ENCODE measurements around the gene SNX5. TPM values are rescaled to one million over a fixed set of nuclear protein-coding genes. Genes with fewer than 3 reads are reported as not detected.

Gene SNX5
- total RNA-seq, 1 donor from 2014 or later, result 64.5 TPM

DNA sequence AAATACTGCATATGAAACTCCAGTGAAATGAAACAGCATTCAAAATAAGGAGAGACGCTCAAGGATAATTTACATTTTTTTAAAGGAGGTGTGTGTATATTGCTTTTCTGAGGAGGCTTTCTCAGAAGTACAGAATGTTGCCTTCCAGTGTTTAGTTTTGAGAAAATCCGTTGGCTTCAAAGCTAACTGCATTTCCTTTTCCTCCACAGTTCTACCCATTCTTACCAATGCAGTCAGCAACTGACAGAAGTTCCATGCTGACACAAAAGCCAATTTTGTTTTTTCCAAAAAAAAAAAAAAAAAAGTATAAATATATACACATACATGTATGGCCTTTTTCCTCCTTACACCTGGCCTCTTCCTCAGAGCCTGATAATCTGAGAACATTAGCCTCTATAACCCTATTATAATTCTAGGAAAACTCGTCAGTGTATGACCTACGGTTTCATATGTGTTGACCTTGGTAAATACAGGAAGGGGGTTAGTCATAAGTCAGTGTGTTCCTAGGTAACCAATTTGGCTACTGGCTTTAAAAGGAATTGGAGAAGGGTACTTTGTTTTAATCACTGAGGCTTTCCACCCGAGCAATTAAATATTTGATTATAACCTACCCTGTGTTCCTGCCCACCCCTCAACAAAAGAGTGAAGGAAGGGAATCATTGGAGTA, 24.4 kb upstream of the SNX5 start:
- no peak for DNase-seq (ENCODE audit: low spot score)

DNA sequence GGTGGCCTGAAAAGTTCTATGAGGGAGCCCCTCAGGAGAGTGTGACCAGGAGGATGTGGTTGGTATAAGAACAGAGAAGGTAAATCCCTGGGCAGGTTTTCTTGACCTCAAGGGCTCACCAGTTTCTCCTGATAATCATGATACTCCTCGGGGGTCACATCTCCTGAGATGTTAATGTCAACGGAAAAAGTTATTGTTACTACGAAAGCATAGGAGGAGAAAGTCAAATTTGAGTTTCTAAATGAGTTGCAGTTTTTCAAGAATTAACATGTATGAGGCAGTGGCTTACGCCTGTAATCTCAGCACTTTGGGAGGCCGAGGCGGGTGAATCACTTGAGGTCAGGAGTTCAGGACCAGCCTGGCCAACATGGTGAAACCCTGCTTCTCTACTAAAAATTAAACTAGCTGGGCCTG, 23.6 kb upstream of the SNX5 start:
- DNase-seq (ENCODE audit: low spot score), result no peak

GRCh38 chr20:17990278-17990972, 21.8 kb upstream of the SNX5 start:
- DNase-seq (ENCODE audit: low spot score), result no peak

GRCh38 chr20:17987988-17988387, 19.4 kb upstream of the SNX5 start:
- no peak for DNase-seq (ENCODE audit: low spot score)

- DNase-seq (ENCODE audit: low spot score), result no peak
These were observed 16.9 kb upstream of the SNX5 start for GRCh38 chr20:17985388-17986018.

GRCh38 chr20:17976305-17976704, 7.7 kb upstream of the SNX5 start:
- no peak for DNase-seq (ENCODE audit: low spot score)

DNA sequence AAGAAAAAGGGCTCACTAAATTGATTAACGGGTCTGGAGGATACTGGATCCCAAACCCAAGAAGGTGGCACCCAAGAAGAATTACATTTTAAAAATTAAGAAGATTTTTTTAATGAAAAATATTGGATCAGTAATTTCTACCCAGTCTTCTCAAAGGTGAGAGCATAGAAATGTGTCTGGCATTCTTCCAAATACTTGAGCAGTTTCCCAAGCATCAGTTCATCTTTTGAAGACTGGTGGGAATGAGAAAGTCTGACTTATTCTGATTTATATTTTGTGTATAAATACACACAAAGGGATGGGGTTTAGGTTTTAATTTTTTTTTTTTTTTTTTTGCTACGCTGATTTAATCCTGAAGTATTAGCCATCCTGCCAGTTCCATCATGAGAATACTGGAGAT, 3.5 kb upstream of the SNX5 start:
- no peak for DNase-seq (ENCODE audit: low spot score)

DNA sequence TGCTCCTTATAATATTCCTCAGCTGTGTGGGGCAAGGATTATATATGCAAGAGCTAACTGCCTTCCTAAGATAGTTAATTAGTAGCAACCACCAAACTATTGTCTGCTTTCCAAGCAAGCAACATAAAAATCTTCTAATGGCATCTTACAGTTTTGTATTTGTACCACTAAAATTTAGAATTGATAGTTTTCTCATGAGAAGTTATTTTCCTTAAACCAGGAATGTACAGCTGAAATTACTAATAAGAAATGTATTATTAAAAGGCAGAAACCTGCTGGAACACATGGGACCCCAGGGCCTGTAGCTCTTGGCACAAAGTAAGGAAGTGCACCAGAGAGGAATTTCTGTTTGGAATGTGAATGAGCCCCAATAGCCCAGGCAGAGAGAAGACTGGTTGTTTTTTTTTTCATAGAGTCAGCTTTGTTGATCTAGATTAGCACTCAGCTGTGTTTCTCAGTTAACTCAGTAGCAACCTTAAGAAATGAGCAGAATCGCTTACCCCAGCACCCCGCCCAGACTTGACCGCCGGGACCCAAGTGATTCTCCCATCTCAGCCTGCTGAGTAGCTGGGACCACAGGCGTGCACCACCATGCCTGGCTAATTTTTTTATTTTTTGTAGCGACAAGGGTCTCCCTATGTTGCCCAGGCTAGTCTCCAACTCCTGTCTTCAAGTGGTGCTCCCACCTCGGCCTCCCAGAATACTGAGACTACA, 2.9 kb upstream of the SNX5 start:
- DNase-seq (ENCODE audit: low spot score), result no peak

GRCh38 chr20:17969884-17970409, 1.4 kb upstream of the SNX5 start:
- DNase-seq (ENCODE audit: low spot score), result peak; percentile 24

- peak; percentile 43 for DNase-seq (ENCODE audit: low spot score)
These were observed 787 bp upstream of the SNX5 start for GRCh38 chr20:17969278-17969883.

GRCh38 chr20:17967521-17968365, 851 bp downstream of the SNX5 start:
- peak; percentile 25 for DNase-seq (ENCODE audit: low spot score)

GRCh38 chr20:17966432-17967310, 1.9 kb downstream of the SNX5 start:
- no peak for DNase-seq (ENCODE audit: low spot score)

- no peak for DNase-seq (ENCODE audit: low spot score)
These were observed 3.4 kb downstream of the SNX5 start for GRCh38 chr20:17965042-17965697.

DNA sequence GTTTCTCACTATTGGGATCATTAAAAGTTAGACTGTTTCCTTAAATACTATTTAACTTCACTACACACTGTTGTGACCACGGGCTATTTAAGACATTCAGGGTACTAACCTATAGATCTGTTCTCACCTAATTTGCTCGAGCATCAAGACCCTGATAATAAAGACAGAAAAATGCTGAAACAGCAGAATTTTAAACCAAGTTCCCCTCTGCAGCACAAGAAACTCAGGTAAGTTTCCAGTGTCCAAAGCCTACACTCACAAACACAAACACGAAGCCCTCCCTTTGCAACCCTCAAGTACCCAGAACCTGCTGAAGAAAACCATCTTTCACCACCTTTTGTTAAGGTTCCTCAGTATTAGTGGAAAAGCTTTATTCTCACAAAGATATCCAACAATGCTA, 4.0 kb downstream of the SNX5 start:
- no peak for DNase-seq (ENCODE audit: low spot score)

GRCh38 chr20:17964073-17964472, 4.5 kb downstream of the SNX5 start:
- DNase-seq (ENCODE audit: low spot score), result no peak

GRCh38 chr20:17963114-17963897, 5.3 kb downstream of the SNX5 start:
- DNase-seq (ENCODE audit: low spot score), result no peak

DNA sequence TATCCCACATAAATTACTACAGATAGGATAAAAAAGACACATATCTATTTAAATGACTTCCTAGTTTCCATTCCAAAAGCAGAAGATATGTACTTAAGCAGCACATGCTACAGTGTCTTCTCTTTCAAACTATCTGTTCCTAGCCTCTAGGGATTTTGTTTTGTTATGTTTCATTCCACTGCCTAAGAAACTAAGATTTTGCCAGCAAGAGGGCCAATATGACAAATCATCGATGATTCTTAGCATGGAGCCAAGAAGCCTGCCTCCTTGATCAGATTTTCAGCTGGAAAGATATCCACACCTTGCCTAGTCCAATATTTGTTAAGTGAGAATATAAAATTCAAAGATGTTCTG, 7.0 kb downstream of the SNX5 start:
- no peak for DNase-seq (ENCODE audit: low spot score)

DNA sequence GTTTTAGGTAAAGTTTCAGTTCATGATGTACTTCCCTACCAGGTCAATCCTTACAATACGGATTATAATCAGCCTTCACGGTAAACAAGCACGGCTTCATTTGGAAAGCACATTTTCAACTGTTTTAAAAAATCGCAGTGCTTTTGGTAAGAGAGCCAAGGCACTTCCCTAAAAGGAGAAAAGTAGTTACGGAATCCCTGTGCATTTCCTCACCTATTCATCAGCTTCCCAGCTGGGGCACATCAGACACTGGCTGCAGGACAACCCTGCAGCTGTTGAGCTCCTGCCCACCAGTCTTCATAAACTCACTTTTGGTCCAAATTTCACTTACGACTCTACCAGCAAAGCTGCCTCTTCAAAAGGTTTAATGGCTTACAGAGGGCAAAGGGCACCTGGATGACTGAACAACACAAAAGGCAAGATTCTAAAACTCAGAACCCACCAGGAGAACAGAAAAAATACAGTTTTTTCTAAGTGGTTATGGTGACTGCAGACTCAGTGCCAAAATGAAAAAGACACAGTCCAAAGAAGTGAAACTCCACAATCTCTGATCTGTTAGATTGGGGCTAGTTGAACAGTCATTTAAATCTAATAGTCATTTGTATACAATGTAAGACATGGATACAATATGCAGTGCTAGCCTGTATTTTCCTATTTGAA, 7.5 kb downstream of the SNX5 start:
- DNase-seq (ENCODE audit: low spot score), result no peak

Measured in mucosa of gallbladder (tissue), 1 donor.